NCI-H1417 treated with DMSO at 0.1 percent for 48 hours (cell line): Measurements from ENCODE around the gene PPP1R3E.

Source experiments
- DNase-seq: peaks from one replicate; lab custom pipeline; 2025; lab: John Stamatoyannopoulos, UW

The PPP1R3E gene

DNA sequence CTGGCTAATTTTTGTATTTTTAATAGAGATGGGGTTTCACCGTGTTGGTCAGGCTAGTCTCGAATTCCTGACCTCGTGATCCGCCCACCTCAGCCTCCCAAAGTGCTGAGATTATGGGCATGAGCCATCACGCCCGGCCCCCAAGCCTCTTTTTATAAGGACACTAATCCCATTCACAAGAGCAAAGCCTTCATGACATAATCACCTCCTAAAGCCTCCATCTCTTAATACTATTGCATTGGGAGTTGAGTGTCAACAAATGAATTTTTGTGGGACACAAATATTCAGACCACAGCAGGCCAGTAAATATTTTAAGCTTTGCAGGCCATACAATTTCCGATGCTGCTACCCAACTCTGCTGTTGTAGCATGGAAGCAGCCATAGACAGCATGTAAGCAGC is 54.1 kb downstream of the PPP1R3E start:
- DNase-seq, result no peak
